K562 treated with DMSO at 1 percent for 24 hours (cell line): Measurements from ENCODE around the gene HESX1. TPM values are rescaled to one million over a fixed set of nuclear protein-coding genes. Genes with fewer than 3 reads are reported as not detected.

Experiments used
- total RNA-seq: library from RNA; unstranded; fragments of 300-600 nt; gene quantifications from 2 replicates; pipeline ENCODE4 v1.2.3, GENCODE V29; 2022; ENCODE audit warnings: low read depth; ENCODE audit not compliant: insufficient read depth

HESX1 gene
- 0.96 TPM in 1 of 2 replicates, not detected in the other for total RNA-seq

DNA sequence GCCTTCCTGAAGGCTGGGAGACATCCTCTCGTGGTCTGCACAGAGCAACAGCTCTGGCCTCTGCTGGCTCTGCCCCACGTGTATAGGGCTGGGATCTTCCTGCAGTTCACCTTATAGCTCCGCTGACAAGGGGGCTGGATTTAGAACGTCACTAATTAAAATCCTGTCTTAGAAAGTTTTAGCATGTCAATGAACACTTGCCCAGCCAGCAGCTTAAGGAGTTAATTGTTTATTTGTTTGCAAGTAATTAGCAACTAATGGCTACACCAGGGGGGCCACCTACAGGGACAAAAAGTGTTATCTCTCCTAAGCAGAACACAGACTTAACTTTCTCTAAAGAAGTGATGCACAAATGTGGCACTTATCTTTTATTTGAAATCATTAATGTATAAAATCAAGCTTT, at the start of gene HESX1:
Gene HESX1, minus strand, starts transcription at position 84 of the 403 bp plus-strand sequence. Its CDS starts 60 bp downstream, at position 24.

DNA sequence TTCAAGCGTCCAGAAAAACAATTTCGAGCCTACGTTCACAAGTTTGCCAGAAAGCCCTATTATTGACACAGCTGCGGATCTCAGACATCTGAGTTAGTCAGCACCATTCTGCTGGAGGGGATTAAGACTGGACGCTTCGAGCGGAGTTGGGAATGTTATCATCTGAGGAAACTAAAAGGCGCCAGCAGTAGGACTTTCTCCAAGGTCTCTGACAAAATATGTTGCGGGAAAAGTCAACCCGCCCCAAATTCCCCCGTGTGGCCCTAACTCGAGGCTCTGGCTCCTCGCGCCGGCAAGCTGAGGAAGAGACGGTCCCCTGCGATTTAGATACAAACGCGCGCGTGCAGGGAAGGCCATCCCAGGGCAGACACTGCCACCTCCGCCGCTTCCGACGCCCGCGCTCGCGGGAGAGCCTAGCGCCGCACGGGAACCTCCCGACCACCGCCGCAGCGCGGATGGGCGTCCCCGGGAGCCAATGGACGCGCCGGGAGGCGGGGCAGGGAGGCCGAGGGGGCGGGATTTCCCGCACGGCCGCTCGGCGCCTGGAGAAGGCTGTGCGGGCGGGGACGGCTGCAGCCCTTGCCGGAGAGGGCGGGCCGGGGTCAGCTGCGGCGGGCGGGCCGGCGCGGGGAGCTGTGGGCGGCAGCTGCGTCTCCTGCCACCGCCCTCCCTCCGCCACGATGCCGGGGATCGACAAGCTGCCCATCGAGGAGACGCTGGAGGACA, 27.6 kb upstream of the HESX1 start, which contains the start of gene APPL1:
Gene APPL1, plus strand, starts transcription at position 526 of the 726 bp plus-strand sequence. Its CDS starts 155 bp downstream, at position 681.

DNA sequence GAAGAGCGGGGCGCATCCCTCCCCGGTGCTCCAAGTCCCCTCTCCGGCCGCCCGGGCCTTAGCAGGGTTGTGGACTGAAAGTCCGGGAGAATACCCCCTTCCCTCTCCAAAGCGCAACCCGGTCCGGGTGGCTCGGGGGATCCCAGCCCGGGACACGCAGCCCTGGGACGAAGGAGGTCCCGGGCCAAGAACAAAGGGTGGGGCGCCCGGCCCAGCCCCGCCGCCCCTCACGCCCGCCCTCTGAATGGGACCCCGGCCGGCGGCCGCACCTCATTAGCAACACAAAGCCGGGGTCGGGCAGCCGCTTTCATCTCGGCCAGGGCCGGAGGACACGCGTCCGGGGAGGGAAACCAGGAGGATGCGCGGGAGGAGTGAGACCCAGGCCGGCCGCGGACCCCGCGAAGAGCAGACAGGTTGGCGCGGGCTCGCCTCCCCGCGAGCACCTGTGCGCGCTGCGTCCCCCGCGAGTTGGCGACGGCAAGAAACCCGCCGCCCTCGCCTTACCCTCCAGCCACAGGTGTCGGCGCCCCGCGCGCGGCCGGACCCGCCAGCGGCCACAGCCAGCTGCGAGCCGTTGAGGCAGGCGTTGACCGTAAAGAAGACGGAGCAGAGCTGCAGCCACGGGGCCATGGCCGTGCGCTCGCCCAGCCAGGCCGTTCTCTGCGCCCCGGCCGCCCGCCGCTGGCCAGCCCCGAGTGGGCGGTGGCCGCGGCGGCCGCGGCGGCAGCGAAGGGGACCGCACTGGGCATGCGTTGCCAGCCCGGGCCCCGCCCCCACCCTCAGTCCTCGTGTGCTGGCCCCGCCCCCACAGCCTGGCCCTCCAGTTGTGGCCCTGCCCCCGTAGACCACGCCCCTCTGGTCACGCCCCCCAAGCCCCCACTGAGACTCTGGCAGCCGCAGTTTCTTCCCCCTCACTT, 34.9 kb downstream of the HESX1 start, which contains the start of gene IL17RD:
Gene IL17RD, minus strand, starts transcription at position 697 of the 917 bp plus-strand sequence. Its CDS starts 67 bp downstream, at position 630.

Other genes with a start within 250 kb of the HESX1 start
- gene SPATA12, start 139.3 kb downstream of the HESX1 start, total RNA-seq, result not detected in 2 replicates
- 0.02 TPM in 1 of 2 replicates, not detected in the other for gene IL17RD, start 34.6 kb downstream of the HESX1 start, total RNA-seq
- 7.9 and 9.2 TPM in 2 replicates for gene APPL1, start 27.8 kb upstream of the HESX1 start, total RNA-seq
- gene ASB14, start 92.7 kb upstream of the HESX1 start, total RNA-seq, result not detected in 2 replicates